Measurements from ENCODE around the gene SFXN2. TPM values are rescaled to one million over a fixed set of nuclear protein-coding genes. Genes with fewer than 3 reads are reported as not detected.

SFXN2 gene
- total and polyA plus RNA-seq, 12 donors = 0.91 to 12.2 (median 5.7) TPM

DNA sequence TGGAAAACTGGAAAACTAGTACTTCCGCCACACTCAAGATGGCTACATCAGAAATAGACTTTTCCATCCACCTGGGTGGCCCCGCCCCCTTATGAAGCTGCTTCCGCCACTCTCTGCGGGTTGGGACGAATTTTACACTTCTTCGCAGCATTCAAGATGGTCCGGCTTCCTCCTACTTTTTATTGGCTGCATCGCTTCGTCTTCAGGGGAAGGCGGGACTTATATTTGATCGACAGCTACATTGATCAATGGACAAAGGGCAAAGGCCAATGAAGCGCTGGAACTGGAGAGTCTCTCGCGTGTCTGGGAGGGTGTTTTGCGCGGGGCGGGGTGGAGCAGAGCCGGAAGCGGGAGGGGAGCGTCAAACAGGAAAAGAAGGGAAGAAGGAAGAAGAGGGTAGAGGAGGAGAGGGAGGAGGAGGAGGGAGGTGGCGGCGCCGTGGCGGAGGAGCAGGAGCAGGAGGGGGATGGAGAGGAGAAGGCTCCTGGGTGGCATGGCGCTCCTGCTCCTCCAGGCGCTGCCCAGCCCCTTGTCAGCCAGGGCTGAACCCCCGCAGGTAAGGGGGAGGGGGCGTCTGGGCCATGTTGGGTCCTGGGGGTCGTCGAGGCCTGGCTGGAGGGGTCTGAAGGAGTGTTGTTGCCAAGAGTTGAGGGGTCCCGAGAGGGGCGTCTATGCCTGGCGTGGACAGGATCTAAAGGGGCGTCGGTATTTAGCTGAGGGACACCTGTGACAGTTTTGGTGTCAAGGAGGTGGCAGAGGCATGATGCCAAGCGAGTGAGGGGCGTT, 29.3 kb downstream of the SFXN2 start, which contains the start of gene WBP1L:
Gene WBP1L (plus strand): TSS at position 361 of the 786 bp plus-strand sequence. CDS start 106 bp downstream, at position 467.
- Histone ChIP-seq H3K9me3 (replicated peaks in 1 of 3) (no peaks in the 10 kb centered on the region), H3K4me3 (peak within 1 kb of the TSS; percentile 36 to 96 (median 87)), H3K27ac (peak within 1 kb of the TSS; percentile 27 to 96 (median 84)), H3K27me3 (no peaks in the 10 kb centered on the region), H3K36me3 (replicated peaks in 1 of 2) (no peaks in the 10 kb centered on the region), H3K4me1 (replicated peaks in 1 of 2) (peaks cover 0 to 32% of the 10 kb centered on the region in 2 donors)
- DNase-seq = peak; percentile 96 to 99 (median 99)
- intact Hi-C loops (cut with DNase I) = no loop called here
- peak; percentile 67 to 91 for TF ChIP-seq POLR2A (IDR thresholded peaks at IDR 0.05)
- peak in 1 of 6 experiments; percentile 26 for TF ChIP-seq CTCF (IDR thresholded peaks at IDR 0.05)
- WGBS, 4 donors = 0 to 1% (median 0%) methylated on average over 31 to 37 of the region's 37 CpGs

GRCh38 chr10:102744374-102745051, 30.1 kb downstream of the SFXN2 start:
- H3K4me1 ChIP-seq (replicated peaks in 1 of 2) = peaks cover 0 to 29% of the 10 kb centered on the region in 2 donors
- TF ChIP-seq POLR2A (IDR thresholded peaks at IDR 0.05) (peak in 1 of 2 donors; percentile 35), CTCF (IDR thresholded peaks at IDR 0.05) (no peak)
- H3K9me3 ChIP-seq (replicated peaks in 1 of 3) = no peaks in the 10 kb centered on the region
- no peaks in the 10 kb centered on the region for H3K36me3 ChIP-seq (replicated peaks in 1 of 2)
- whole genome bisulfite sequencing, 4 donors = 4 to 7% (median 5%) methylated on average over 6 to 9 of the region's 9 CpGs
- intact Hi-C loops (cut with DNase I) = no loop called here
- peak overlapping the region; percentile 27 to 96 (median 84) for H3K27ac ChIP-seq
- peak overlapping the region; percentile 36 to 96 (median 87) for H3K4me3 ChIP-seq
- no peaks in the 10 kb centered on the region for H3K27me3 ChIP-seq
- DNase-seq = peak; percentile 41 to 72 (median 59)

GRCh38 chr10:102745157-102745556, 30.7 kb downstream of the SFXN2 start:
- 37 to 49% (median 40%) methylated on average over 4 of the region's 4 CpGs for WGBS, 4 donors
- Histone ChIP-seq H3K27me3 (no peaks in the 10 kb centered on the region), H3K4me1 (replicated peaks in 1 of 2) (peaks cover 0 to 29% of the 10 kb centered on the region in 2 donors), H3K4me3 (peak overlapping the region in 2 of 4 donors; percentile 91 to 96), H3K36me3 (replicated peaks in 1 of 2) (no peaks in the 10 kb centered on the region), H3K27ac (peak overlapping the region in 4 of 5 donors; percentile 76 to 96 (median 87)), H3K9me3 (replicated peaks in 1 of 3) (no peaks in the 10 kb centered on the region)
- intact Hi-C loops (cut with DNase I) = no loop called here
- TF ChIP-seq CTCF (IDR thresholded peaks at IDR 0.05) = no peak
- no peak for TF ChIP-seq POLR2A (IDR thresholded peaks at IDR 0.05)
- no peak for DNase-seq

- Histone ChIP-seq H3K4me3 (peak overlapping the region in 1 of 4 donors; percentile 20), H3K4me1 (replicated peaks in 1 of 2) (peaks cover 17 to 41% of the 10 kb centered on the region in 2 donors), H3K27ac (peak overlapping the region in 4 of 5 donors; percentile 40 to 87 (median 66)), H3K27me3 (no peaks in the 10 kb centered on the region), H3K36me3 (replicated peaks in 1 of 2) (no peaks in the 10 kb centered on the region), H3K9me3 (replicated peaks in 1 of 3) (no peaks in the 10 kb centered on the region)
- peak in 4 of 7 donors; percentile 35 to 66 (median 58) for DNase-seq
- whole genome bisulfite sequencing, 4 donors = 57 to 63% (median 59%) methylated on average over 9 of the region's 9 CpGs
- intact Hi-C loops (cut with DNase I) = no loop called here
- TF ChIP-seq POLR2A (IDR thresholded peaks at IDR 0.05) = no peak
- no peak for TF ChIP-seq CTCF (IDR thresholded peaks at IDR 0.05)
These were observed 38.0 kb downstream of the SFXN2 start for GRCh38 chr10:102752266-102752930.

Data from adrenal gland (tissue), 12 donors.